HT1080 (cell line): Measurements from ENCODE around the gene CLEC4M. TPM values are rescaled to one million over a fixed set of nuclear protein-coding genes. Genes with fewer than 3 reads are reported as not detected.
"Not testable (repeated sequence)": the region's sequence is repeated elsewhere in the genome, so short reads cannot be mapped to it uniquely, and the experiment has no call there.

ENCODE experiments used
- DNase-seq: peaks from one replicate; pipeline ENCODE4 v3.0.0-alpha.2; 2015; ENCODE audit warnings: low read depth
- total RNA-seq: library from RNA; depleted of rRNA; stranded (reverse); fragments of >200 nt; shearing (Covaris generic); gene quantifications from 2 replicates; pipeline ENCODE4 v1.2.3, GENCODE V29; 2014; rRNA removed

The CLEC4M gene
- total RNA-seq, 1 experiment from 2014 or later, result not detected

GRCh38 chr19:7801020-7801570, 38.1 kb downstream of the CLEC4M start:
- DNase-seq, result no peak

- DNase-seq, result no peak
These were observed 43.2 kb downstream of the CLEC4M start for GRCh38 chr19:7806234-7806633.

DNA sequence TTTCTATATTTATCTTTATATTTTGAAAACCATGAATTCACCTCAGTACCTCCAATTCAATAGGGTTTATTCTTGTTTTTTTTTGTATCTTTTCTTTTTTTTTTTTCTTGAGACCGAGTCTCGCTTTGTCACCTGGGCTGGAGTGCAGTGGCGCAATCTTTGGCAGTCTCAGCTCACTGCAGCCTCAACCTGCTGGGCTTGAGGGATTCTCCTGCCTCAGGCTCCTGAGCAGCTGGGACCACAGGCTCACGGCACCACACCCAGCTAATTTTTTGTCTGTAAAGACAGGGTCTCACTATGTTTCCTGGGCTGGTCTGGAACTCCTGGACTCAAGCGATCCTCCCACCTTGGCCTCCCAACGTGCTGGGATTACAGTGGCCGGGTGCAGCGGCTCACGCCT, 43.8 kb downstream of the CLEC4M start:
- DNase-seq, result no peak

DNA sequence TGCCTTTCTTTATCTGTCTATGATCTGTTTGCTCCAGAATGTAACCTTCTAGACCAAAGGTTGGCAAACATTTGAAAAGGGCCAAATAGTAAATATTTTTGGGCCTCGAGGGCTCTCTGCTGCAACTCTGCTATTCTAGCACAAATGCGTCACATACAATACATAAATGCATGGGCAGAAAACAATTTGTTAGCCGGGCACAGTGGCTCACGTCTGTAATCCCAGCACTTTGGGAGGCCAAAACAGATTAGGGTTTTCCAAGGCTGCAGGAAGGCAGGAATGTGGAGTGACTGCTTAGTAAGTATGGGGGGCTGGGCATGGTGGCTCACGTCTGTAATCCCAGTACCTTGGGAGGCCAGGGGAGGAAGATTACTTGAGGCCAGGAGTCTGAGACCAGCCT, 45.1 kb downstream of the CLEC4M start:
- no peak for DNase-seq

GRCh38 chr19:7811989-7812388, 48.9 kb downstream of the CLEC4M start:
- DNase-seq, result no peak

DNA sequence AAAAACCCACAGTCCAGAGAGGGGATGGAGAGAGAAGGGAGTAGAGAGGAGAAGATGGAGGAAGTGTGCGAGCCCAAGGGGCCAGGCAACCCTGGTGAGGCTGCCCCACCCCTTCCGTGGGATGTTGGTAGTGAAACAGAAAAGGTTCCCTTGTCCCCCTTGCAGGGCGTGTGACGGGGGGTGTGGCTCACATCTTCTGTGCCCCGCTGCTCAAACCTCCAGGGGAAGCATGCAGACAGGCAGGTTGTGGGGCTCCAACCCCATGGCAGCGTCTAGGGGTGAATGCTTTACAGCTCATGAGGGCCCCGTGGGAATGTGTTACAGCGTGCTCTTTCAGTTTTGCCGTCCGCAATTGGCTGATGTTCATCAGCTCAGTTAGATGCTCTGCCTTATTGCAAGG, 52.3 kb downstream of the CLEC4M start:
- DNase-seq, result no peak

GRCh38 chr19:7816040-7816439, 53.0 kb downstream of the CLEC4M start:
- not testable (repeated sequence) for DNase-seq

GRCh38 chr19:7817801-7818200, 54.8 kb downstream of the CLEC4M start:
- DNase-seq, result no peak

- DNase-seq, result no peak
These were observed 55.8 kb downstream of the CLEC4M start for GRCh38 chr19:7818806-7819205.

Other genes with a start within 250 kb of the CLEC4M start
- gene ZNF358, start 247.1 kb upstream of the CLEC4M start, total RNA-seq, result 25.2 and 29.8 TPM in 2 replicates
- gene MCOLN1, start 240.6 kb upstream of the CLEC4M start, total RNA-seq, result 5.1 and 5.2 TPM in 2 replicates
- 51.1 and 55.4 TPM in 2 replicates for gene PNPLA6, start 227.5 kb upstream of the CLEC4M start, total RNA-seq
- not detected in 2 replicates for gene CAMSAP3, start 167.4 kb upstream of the CLEC4M start, total RNA-seq
- gene XAB2, start 133.7 kb upstream of the CLEC4M start, total RNA-seq, result 58.0 and 68.8 TPM in 2 replicates
- 18.5 and 52.8 TPM in 2 replicates for gene PET100, start 133.4 kb upstream of the CLEC4M start, total RNA-seq
- not detected in 2 replicates for gene PCP2, start 129.5 kb upstream of the CLEC4M start, total RNA-seq
- gene STXBP2, start 126.1 kb upstream of the CLEC4M start, total RNA-seq, result 1.1 TPM in 1 of 2 replicates, not detected in the other
- gene RETN, start 94.2 kb upstream of the CLEC4M start, total RNA-seq, result not detected in 2 replicates
- not detected in 2 replicates for gene MCEMP1, start 86.2 kb upstream of the CLEC4M start, total RNA-seq
- 62.3 and 98.6 TPM in 2 replicates for gene TRAPPC5, start 82.4 kb upstream of the CLEC4M start, total RNA-seq
- gene FCER2, start 61.1 kb upstream of the CLEC4M start, total RNA-seq, result not detected in 2 replicates
- not detected in 2 replicates for gene CLEC4G, start 31.1 kb upstream of the CLEC4M start, total RNA-seq
- not detected in 2 replicates for gene CD209, start 15.7 kb upstream of the CLEC4M start, total RNA-seq
- gene EVI5L, start 67.0 kb downstream of the CLEC4M start, total RNA-seq, result 1.3 and 3.2 TPM in 2 replicates
- 0.02 TPM in 1 of 2 replicates, not detected in the other for gene PRR36, start 111.1 kb downstream of the CLEC4M start, total RNA-seq
- 11.7 and 14.2 TPM in 2 replicates for gene LRRC8E, start 125.3 kb downstream of the CLEC4M start, total RNA-seq
- 16.9 and 22.0 TPM in 2 replicates for gene MAP2K7, start 140.6 kb downstream of the CLEC4M start, total RNA-seq
- 0.70 and 2.2 TPM in 2 replicates for gene TGFBR3L, start 151.6 kb downstream of the CLEC4M start, total RNA-seq
- gene SNAPC2, start 157.1 kb downstream of the CLEC4M start, total RNA-seq, result 33.3 and 42.4 TPM in 2 replicates
- gene CTXN1, start 162.9 kb downstream of the CLEC4M start, total RNA-seq, result 3.1 and 7.0 TPM in 2 replicates
- gene TIMM44, start 180.4 kb downstream of the CLEC4M start, total RNA-seq, result 70.1 and 89.1 TPM in 2 replicates
- 61.1 and 114 TPM in 2 replicates for gene ELAVL1, start 242.4 kb downstream of the CLEC4M start, total RNA-seq